Right kidney (tissue), 1 donor: Measurements from ENCODE around the gene LMF2.
"Not testable (repeated sequence)": the region's sequence is repeated elsewhere in the genome, so short reads cannot be mapped to it uniquely, and the experiment has no call there.

Experiments
- DNase-seq: peaks from one replicate; pipeline ENCODE4 v3.0.0-alpha.2; 2016

The LMF2 gene

GRCh38 chr22:50523806-50524675 lies 16.5 kb upstream of the LMF2 start:
- DNase-seq: no peak

GRCh38 chr22:50523458-50523805 lies 15.9 kb upstream of the LMF2 start:
- DNase-seq: no peak

- DNase-seq: no peak
These were observed 15.4 kb upstream of the LMF2 start for GRCh38 chr22:50522806-50523438.

- no peak for DNase-seq
These were observed 14.8 kb upstream of the LMF2 start for GRCh38 chr22:50522208-50522805.

- no peak for DNase-seq
These were observed 14.2 kb upstream of the LMF2 start for GRCh38 chr22:50521710-50522109.

GRCh38 chr22:50520826-50521453 lies 13.4 kb upstream of the LMF2 start:
- no peak for DNase-seq

- DNase-seq: not testable (repeated sequence)
These were observed 12.7 kb upstream of the LMF2 start for GRCh38 chr22:50520184-50520583.

- no peak for DNase-seq
These were observed 11.6 kb upstream of the LMF2 start for GRCh38 chr22:50519151-50519550.

GRCh38 chr22:50518606-50519005 lies 11.1 kb upstream of the LMF2 start:
- no peak for DNase-seq

- DNase-seq: no peak
These were observed 10.2 kb upstream of the LMF2 start for GRCh38 chr22:50517495-50518260.

- no peak for DNase-seq
These were observed 9.4 kb upstream of the LMF2 start for GRCh38 chr22:50516891-50517290.

GRCh38 chr22:50516068-50516467 lies 8.6 kb upstream of the LMF2 start:
- DNase-seq: no peak

- no peak for DNase-seq
These were observed 5.7 kb upstream of the LMF2 start for GRCh38 chr22:50513175-50513574.

- no peak for DNase-seq
These were observed 1.4 kb upstream of the LMF2 start for GRCh38 chr22:50508897-50509296.

GRCh38 chr22:50507991-50508884 lies 736 bp upstream of the LMF2 start, which contains the start of gene NCAPH2:
Gene NCAPH2, plus strand, starts transcription at chr22:50508224. Its CDS starts 114 bp downstream, at chr22:50508338.
- peak; percentile 90 for DNase-seq

GRCh38 chr22:50506611-50507420 lies 686 bp downstream of the LMF2 start:
- no peak for DNase-seq

- DNase-seq: no peak
These were observed 1.5 kb downstream of the LMF2 start for GRCh38 chr22:50505776-50506610.

GRCh38 chr22:50505276-50505775 lies 2.2 kb downstream of the LMF2 start:
- no peak for DNase-seq
